Medulla oblongata (tissue), 1 donor: ENCODE data around the gene NEK2.
"Not testable (repeated sequence)": the region's sequence is repeated elsewhere in the genome, so short reads cannot be mapped to it uniquely, and the experiment has no call there.

Experiments used
- DNase-seq: peaks from one replicate; pipeline ENCODE4 v3.0.0-alpha.2; 2015; ENCODE audit errors: extremely low spot score

Gene NEK2

GRCh38 chr1:211675230-211676105 lies at the start of gene NEK2:
Gene NEK2, minus strand, starts transcription at chr1:211675621. Its CDS starts 142 bp downstream, at chr1:211675479.
- peak; percentile 90 for DNase-seq

- DNase-seq: no peak
Measured at GRCh38 chr1:211724687-211725196, 49.3 kb upstream of the NEK2 start.

- DNase-seq: no peak
Measured at GRCh38 chr1:211723273-211723672, 47.9 kb upstream of the NEK2 start.

DNA sequence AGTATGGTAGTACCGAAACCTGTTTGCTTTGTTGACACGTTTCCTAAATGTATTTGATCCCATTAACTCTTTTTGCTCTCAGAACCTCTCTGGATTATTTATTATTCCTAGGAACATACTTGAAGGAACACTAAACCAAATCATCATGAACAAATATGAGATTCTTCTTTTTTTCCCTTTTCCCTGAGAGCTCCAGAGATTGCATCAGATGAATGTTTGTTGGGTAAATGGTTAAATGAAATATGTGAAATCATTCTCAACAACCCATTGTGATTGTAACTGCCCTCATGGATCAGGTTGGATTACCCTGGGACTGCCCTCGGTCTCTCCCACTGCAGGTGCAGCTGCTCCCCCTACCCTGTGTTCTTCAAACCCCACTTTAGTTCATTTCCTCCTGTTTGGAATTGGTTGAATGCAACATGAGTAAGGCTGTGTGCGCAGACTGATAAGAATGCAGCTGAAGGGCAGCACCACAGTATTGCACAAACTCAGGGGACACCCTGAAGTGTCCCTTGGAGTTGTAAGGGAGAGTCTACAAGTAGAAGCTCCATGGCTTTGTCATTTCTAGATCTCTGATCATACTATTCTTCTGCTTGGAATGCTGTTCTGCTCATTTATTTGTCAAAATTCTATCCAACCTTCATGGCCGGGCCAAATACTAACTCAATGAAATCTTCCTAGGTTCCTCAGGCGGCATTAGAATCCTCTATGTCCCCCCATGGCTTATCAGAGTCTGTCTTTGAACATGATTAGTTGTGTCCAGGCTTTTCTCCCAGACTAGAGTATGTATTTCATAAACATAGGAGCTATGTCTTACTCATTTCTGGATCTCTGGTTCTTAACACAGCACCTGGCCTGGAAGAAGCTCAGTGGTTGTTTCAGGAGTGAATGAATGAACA lies 47.1 kb upstream of the NEK2 start:
- no peak for DNase-seq

DNA sequence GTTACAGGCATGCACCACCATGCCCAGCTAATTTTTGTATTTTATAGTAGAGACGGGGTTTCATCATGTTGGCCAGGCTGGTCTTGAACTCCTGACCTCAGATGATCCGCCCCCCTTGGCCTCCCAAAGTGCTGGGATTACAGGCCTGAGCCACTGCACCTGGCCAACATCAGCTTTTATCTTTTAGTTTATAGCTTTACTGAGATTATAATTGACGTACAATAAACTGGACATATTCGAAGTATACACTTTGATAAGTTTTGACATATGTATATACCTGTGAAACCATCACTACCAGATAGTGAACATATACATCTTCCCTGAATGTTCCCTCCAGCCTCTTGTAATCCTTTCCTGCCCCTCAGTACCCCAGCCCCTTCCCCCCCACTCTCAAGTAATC lies 41.1 kb upstream of the NEK2 start:
- DNase-seq: not testable (repeated sequence)

- no peak for DNase-seq
Measured at GRCh38 chr1:211715971-211716370, 40.5 kb upstream of the NEK2 start.

DNA sequence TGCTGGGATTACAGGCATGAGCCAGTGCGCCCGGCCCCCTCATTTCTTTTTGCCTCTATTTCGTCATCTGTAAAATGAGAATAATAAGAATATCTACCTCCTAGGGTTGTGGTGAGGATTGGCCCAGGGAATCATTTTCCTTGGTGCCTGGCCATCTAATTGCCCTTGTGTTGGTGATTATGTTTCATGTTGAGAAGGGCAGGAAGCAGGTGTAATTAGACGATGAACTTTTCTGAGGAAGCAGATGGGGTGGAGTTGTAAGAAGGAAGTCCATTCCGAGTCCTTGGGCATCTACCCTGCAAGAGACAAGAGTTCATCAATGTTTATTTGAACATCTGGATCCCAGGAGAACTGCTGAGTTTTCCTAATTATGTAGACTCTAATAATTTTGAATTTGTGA lies 38.7 kb upstream of the NEK2 start:
- DNase-seq: no peak

- DNase-seq: no peak
Measured at GRCh38 chr1:211713231-211713630, 37.8 kb upstream of the NEK2 start.

DNA sequence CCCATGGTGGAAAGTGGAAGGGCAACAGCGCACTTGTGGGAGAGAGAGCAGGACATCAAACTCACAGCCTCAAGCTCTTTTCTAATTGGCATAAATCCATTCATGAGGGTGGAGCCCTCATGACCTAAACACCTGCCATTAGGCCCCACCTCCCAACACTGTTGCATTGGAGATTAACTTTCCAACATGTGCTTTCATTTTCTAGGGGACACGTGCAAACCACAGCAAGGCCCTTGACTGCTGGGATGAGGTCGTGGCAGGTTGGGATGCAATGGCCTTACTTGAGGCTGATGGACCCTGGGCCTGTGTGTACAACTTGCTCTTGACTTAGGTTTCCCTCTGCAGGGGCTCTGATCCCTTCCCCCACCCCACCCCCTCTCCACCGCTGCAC lies 35.9 kb upstream of the NEK2 start:
- no peak for DNase-seq

DNA sequence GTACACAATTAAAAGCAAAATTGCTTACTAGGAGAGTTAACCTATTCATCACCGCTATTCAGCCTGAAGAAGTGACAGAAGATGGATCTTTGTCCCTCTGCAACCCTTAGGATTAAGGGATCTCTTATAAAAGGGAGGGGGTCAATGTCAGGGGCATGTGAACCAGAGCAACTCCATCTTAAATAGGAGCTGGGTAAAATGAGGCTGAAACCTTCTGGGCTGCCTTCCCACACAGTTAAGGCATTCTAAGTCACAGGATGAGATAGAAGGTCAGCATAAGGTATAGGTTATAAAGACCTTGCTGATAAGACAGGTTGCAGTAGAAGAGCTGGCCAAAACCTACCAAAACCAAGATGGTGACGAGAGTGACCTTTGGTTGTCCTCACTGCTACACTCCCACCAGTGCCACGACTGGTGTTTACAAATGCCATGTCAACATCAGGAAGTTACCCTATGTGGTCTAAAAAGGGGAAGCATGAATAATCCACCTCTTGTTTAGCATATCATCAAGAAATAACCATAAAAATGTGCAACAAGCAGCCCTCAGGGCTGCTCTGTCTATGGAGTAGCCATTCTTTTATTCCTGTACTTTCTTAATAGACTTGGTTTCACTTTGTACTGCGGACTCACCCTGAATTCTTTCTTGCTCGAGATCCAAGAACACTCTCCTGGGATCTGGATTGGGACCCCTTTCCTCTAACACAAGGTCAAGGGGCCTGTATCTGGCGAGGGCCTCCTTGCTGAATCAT lies 35.3 kb upstream of the NEK2 start:
- DNase-seq: no peak

GRCh38 chr1:211708926-211709325 lies 33.5 kb upstream of the NEK2 start:
- no peak for DNase-seq

DNA sequence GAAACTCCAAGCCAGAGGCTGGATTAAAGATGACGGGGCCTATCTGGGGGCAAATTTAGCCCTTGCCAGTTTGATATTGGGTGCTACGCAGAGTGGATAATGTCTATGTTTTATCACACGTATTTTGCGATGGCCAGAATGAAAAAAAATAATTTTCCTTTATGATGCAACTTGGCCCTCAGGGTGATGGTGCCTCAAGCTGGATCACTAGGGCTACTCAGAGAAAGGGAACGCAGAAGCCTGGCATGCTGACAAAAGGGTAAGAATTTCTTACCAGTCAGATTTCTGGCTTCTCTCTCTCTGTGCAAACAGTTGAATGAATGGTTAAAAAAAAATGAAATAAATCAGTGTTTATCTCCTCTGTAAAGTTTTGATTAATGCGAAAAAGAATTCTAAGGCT lies 32.6 kb upstream of the NEK2 start:
- DNase-seq: no peak

GRCh38 chr1:211705467-211706091 lies 30.2 kb upstream of the NEK2 start:
- no peak for DNase-seq

- DNase-seq: no peak
Measured at GRCh38 chr1:211704543-211704942, 29.1 kb upstream of the NEK2 start.

DNA sequence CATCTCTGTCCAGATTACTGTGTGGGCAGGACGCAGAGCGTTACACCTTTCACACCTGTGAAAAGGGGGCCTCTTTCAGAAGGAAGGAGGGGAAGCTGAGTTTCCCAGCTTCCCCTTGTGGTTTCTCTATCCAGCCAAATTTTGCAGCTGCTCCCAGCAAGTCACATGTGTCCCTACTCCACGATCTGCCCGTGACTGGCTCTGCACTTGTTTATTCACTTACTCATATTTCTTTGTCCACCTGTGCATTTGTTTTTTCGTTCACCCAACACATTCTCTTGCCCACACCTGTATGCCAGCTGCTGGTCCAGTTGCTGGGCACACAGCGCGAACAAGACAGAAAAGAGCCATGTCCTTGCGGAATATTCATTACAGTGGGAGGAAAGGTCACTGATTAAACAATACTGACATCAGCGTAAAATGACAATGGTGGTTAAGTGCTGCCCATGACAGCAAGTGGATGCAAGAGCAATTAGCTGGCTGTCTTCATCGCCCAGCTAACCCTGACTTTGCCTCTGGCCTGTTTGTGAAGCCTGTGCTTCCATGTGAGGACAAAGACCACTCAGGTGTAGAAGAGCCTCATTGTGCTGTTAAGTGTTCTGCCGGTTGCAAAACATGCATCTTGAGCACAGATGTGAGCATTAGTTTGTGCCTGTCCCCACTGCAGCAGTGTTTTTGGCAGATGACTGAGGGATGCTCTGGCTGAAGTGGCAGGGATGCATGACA lies 28.6 kb upstream of the NEK2 start:
- DNase-seq: peak; percentile 25

- no peak for DNase-seq
Measured at GRCh38 chr1:211701733-211702132, 26.3 kb upstream of the NEK2 start.

DNA sequence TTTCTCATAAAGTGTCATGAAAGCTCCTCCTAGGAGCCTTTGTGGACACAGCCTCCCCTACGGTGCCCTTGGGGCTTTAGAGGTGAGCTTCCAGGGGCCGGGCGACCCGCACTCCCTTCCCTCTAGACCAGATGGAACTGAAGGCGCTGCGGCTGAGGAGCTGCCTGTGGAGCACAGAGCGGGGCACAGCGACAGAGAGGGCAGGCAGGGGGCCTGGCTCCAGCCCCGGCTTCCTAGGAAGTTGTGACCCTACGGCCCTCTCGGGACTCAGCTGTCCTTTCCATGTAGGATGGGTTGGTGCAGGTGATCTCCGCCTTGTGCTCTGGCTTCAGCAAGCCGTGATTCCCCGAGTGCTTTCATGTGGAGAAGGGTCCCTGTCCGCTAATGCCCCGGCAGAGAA lies 23.6 kb upstream of the NEK2 start:
- no peak for DNase-seq

- DNase-seq: peak; percentile 82
Measured at GRCh38 chr1:211698161-211699026, 23.0 kb upstream of the NEK2 start.

GRCh38 chr1:211697356-211697755 lies 21.9 kb upstream of the NEK2 start:
- DNase-seq: no peak
